Measurements from ENCODE around the gene CEND1. TPM values are rescaled to one million over a fixed set of nuclear protein-coding genes. Genes with fewer than 3 reads are reported as not detected.

The CEND1 gene
- polyA plus RNA-seq, 1 experiment, result 0.55 TPM

DNA sequence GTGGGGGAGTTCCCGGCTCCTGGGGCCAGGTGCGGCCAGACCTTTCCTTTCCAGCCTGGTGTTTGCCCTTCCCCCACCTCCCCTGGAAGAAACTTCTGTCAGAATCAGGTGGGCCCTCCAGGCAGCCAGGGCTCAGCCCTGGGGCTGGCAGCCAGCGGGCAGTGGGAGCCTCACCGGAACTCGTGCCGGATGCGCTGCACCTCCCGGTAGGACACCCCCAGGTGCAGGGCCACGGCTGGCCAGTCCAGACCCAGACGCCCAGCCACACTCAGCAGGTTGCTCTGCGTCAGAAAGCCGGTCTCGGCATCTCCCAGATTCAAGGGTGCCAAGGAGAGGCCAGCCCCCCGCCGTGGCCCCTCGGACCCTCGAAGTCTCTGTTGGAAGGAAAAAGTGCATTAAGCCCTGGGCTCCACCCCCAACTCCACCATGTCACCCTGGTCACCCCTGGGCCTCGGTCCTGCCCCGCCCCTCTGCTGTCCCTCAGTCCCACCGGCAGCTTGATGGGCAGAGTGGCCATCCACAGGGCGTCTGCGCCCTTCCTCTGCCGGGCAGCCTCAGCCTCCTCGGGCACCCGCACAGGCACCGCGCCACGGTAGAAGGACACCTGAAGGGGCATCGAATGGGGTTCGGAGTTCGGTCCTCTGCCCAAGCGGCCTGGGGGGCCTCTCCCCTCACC lies 9.9 kb upstream of the CEND1 start:
- CTCF ChIA-PET, result interaction anchor here (0.6 kb wide), 1 partner anchor 20 kb away, joined by 3 read pairs; no protein-coding TSS in a partner anchor
- POLR2A ChIA-PET, result no interaction called here

DNA sequence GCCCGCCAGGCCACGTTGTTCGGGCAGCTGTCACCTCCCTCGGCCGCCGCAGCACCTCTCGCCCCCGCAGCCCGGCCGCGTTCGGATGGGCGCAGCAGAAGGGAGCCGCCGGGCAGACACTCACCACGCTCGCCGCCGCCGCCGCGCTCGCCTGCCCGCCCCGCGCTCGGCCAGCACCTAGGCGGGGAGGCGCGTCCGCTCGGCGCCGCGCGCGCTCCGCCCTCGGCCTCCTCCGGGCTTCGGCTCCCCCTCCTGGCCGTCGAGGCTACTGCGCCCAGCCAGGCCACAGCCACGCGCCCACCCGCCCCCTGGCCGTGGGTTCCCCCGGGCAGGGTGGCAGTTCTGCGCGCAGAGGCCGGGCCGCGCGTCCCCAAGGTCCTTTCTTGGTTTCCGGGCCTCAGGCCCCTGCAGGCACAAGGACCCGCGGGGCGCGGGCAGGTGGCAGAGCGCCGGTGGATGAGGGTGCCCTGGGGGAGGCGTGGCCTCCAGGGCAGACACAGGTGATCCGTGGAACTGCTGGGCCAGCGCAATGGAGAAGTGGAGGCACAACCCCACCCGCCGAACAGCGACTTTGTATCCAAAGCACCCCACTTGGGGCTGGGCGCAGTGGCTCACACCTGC lies 8.3 kb upstream of the CEND1 start, which contains the start of gene SLC25A22:
Gene SLC25A22, minus strand, starts transcription at position 189 of the 621 bp plus-strand sequence. CDS start 3,275 bp downstream, outside the sequence.
- no peak for DNase-seq (ENCODE audit: low read depth, low spot score)
- Histone ChIP-seq H3K9me3 (ENCODE audit: control insufficient read depth, insufficient read depth, low read length) (peaks cover 3% of the 10 kb centered on the region; the same call in 1 of the 2 replicates), H3K4me3 (ENCODE audit: low read depth, low read length) (peak within 1 kb of the TSS; percentile 78), H3K27me3 (ENCODE audit: control insufficient read depth, insufficient read depth, low read length) (no peaks in the 10 kb centered on the region), H3K27ac (ENCODE audit: low read depth, low read length) (peak within 1 kb of the TSS; percentile 85)
- POLR2A ChIA-PET, result interaction anchor here (1.0 kb wide), 1 partner anchor 11 kb away, joined by 4 read pairs; the partner anchor contains the start of gene RPLP2
- CTCF ChIA-PET, result no interaction called here
- TF ChIP-seq, protein P1, sequence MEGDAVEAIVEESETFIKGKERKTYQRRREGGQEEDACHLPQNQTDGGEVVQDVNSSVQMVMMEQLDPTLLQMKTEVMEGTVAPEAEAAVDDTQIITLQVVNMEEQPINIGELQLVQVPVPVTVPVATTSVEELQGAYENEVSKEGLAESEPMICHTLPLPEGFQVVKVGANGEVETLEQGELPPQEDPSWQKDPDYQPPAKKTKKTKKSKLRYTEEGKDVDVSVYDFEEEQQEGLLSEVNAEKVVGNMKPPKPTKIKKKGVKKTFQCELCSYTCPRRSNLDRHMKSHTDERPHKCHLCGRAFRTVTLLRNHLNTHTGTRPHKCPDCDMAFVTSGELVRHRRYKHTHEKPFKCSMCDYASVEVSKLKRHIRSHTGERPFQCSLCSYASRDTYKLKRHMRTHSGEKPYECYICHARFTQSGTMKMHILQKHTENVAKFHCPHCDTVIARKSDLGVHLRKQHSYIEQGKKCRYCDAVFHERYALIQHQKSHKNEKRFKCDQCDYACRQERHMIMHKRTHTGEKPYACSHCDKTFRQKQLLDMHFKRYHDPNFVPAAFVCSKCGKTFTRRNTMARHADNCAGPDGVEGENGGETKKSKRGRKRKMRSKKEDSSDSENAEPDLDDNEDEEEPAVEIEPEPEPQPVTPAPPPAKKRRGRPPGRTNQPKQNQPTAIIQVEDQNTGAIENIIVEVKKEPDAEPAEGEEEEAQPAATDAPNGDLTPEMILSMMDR (IDR thresholded peaks at IDR 0.05; ENCODE audit: low read depth, low read length), result peak; percentile 54

More for the DNA sequence above, 9.9 kb upstream of the CEND1 start:
- peaks cover 3% of the 10 kb centered on the region; the same call in 1 of the 2 replicates for H3K9me3 ChIP-seq (ENCODE audit: control insufficient read depth, insufficient read depth, low read length)
- DNase-seq (ENCODE audit: low read depth, low spot score), result no peak
- H3K27me3 ChIP-seq (ENCODE audit: control insufficient read depth, insufficient read depth, low read length), result no peaks in the 10 kb centered on the region
- TF ChIP-seq, protein P1 (IDR thresholded peaks at IDR 0.05; ENCODE audit: low read depth, low read length), result no peak
- no peak overlapping the region for H3K27ac ChIP-seq (ENCODE audit: low read depth, low read length)
- H3K4me3 ChIP-seq (ENCODE audit: low read depth, low read length), result no peak overlapping the region

DNA sequence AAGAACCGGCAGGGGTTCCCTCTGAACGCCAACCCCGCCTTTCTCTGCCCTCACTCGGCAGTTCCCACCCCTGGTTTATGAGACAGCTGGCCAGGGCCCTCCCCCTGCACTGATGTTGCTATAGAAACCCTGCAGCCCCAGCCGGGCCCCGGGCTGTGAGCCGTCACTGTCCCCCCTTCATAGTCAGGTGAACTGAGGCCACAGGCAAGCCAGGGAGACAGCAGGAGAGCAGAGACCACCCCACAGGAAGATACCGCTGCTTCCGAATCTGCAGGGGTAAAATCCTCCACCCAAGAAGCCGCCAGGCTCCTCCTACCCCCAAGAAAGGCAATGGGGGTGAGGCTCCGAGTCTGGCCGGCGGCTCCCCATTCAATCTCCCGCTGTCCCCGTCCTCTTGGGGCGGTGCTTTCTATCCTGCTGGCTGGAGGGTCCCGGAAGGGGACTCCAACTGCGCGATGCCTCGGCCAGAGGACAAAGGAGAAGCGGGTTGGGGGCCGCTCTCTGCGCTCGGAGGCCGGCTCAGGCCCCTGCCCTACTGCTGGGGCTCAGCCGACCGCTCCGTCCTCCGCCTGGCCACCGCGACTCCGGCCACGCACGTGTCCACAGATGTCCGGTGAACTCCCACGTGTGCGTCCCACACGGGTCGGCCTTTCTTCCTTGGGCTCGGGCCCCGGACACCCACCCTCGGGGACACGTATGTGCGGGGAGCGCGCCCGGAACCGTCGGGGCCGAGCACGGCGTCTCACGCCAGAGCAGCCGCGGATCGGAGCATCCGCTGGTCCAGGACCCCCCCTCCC lies 7.6 kb upstream of the CEND1 start:
- TF ChIP-seq, protein P1 (IDR thresholded peaks at IDR 0.05; ENCODE audit: low read depth, low read length), result no peak
- peak overlapping the region; percentile 78 for H3K4me3 ChIP-seq (ENCODE audit: low read depth, low read length)
- peak; percentile 53 for DNase-seq (ENCODE audit: low read depth, low spot score)
- no peaks in the 10 kb centered on the region for H3K27me3 ChIP-seq (ENCODE audit: control insufficient read depth, insufficient read depth, low read length)
- POLR2A ChIA-PET, result interaction anchor here (0.8 to 2.5 kb wide), 5 partner anchors 11 to 22 kb away, joined by 3 to 18 read pairs (median 5); partner anchors contain the start of genes PNPLA2 and RPLP2
- H3K27ac ChIP-seq (ENCODE audit: low read depth, low read length), result peak overlapping the region; percentile 85
- CTCF ChIA-PET, result interaction anchor here (0.7 to 1.1 kb wide), 2 partner anchors 14 to 333 kb away, joined by 3 to 4 read pairs; no protein-coding TSS in a partner anchor
- H3K9me3 ChIP-seq (ENCODE audit: control insufficient read depth, insufficient read depth, low read length), result peaks cover 3% of the 10 kb centered on the region; the same call in 1 of the 2 replicates

DNA sequence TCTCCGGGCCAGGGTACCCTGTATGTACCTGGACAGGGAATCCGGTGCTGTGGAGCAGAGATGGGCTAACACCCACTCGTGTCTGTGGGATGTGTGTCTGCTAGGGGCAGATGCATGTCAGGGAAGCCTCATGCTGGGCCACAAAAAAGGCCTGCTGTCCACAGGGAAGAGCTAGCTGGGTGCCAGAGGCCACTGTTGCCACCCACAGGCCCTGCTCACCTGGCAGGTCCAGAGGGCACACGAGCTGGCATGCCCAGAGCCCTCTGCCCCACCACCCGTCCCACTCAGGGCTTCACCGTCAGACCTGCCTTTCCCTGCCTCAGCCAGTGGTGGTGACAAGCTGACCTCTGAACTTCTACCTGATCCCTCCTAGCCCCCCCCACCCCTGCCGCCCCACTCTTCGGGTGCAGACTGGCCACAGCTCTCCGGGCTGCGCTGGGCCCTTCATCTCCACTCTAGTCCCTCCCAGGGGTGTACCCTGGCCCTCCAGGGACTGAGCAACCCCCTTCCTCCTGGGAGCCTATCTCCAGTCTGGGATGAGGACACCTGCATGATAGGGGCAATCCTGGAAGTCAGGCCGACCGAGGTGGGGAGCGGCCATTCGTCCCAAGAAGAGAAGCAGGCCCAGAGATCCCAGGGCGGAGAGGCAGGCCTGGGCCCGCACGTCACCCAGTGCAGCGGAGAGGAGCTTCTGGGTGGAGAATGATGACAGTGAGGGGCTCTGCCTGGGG lies 6.8 kb upstream of the CEND1 start:
- ChIA-PET CTCF (interaction anchor here (0.7 to 1.1 kb wide), 2 partner anchors 13 to 333 kb away, joined by 3 to 4 read pairs; no protein-coding TSS in a partner anchor), POLR2A (interaction anchor here (0.8 to 2.5 kb wide), 5 partner anchors 10 to 22 kb away, joined by 3 to 18 read pairs (median 5); partner anchors contain the start of genes PNPLA2 and RPLP2)
- Histone ChIP-seq H3K27me3 (ENCODE audit: control insufficient read depth, insufficient read depth, low read length) (no peaks in the 10 kb centered on the region), H3K9me3 (ENCODE audit: control insufficient read depth, insufficient read depth, low read length) (no peaks in the 10 kb centered on the region; the same call in 1 of the 2 replicates), H3K4me3 (ENCODE audit: low read depth, low read length) (peak overlapping the region; percentile 78), H3K27ac (ENCODE audit: low read depth, low read length) (peak overlapping the region; percentile 85)
- no peak for DNase-seq (ENCODE audit: low read depth, low spot score)
- TF ChIP-seq, protein P1 (IDR thresholded peaks at IDR 0.05; ENCODE audit: low read depth, low read length), result no peak

Measured in AG04450 (cell line).